Spleen (tissue), 11 donors: ENCODE results near the gene C1QL1. TPM values are rescaled to one million over a fixed set of nuclear protein-coding genes. Genes with fewer than 3 reads are reported as not detected.

Experiments used
- DNase-seq: peaks from one replicate; pipeline ENCODE4 v3.0.0-alpha.2; 2020
- H3K27ac ChIP-seq, 8 donors: fragments of 200-600 bp; sonication (generic) in 7 of 8; 1 replicate in 4 of 8; 2 replicates in 4 of 8; pipeline versions ENCODE4 v1.5.0 to v1.8.0; 2016 to 2021; ENCODE audit warnings: inconsistent platforms in 4 of 8, mild to moderate bottlenecking in 4 of 8, moderate library complexity in 1 of 8
- H3K27me3 ChIP-seq, 7 donors: fragments of 200-600 bp; sonication (generic) in 6 of 7; replicated peaks in 1 of 7; 1 replicate in 4 of 7; 2 replicates in 3 of 7; pipeline versions ENCODE4 v1.5.0 to v1.8.0; 2016 to 2021; ENCODE audit warnings: inconsistent platforms in 3 of 7, mild to moderate bottlenecking in 1 of 7
- H3K36me3 ChIP-seq, 6 donors: fragments of 200-600 bp; sonication (generic) in 5 of 6; 1 replicate in 4 of 6; 2 replicates in 2 of 6; pipeline versions ENCODE4 v1.5.0 to v1.8.0; 2016 to 2021; ENCODE audit warnings: inconsistent platforms in 2 of 6
- H3K4me1 ChIP-seq, 6 donors: fragments of 200-600 bp; sonication (generic) in 5 of 6; 1 replicate in 3 of 6; 2 replicates in 3 of 6; pipeline versions ENCODE4 v1.5.0 to v1.8.0; 2016 to 2021; ENCODE audit warnings: inconsistent platforms in 3 of 6
- H3K4me3 ChIP-seq, 8 donors: fragments of 200-600 bp; sonication (generic) in 7 of 8; 1 replicate in 4 of 8; 2 replicates in 4 of 8; pipeline versions ENCODE4 v1.5.0 to v1.8.0; 2016 to 2021; ENCODE audit warnings: inconsistent platforms in 4 of 8, mild to moderate bottlenecking in 4 of 8, moderate library complexity in 2 of 8
- H3K9me3 ChIP-seq, 8 donors: fragments of 200-600 bp; sonication (generic) in 7 of 8; 1 replicate in 4 of 8; 2 replicates in 4 of 8; pipeline versions ENCODE4 v1.5.0 to v1.8.0; 2016 to 2021; ENCODE audit warnings: inconsistent platforms in 4 of 8
- CTCF ChIP-seq, 11 experiments: fragments of 200-600 bp in 7 of 11; fragments of 450-650 bp in 4 of 11; sonication (generic) in 4 of 11; IDR thresholded peaks in 8 of 11; conservative IDR thresholded peaks in 3 of 11; 1 replicate in 7 of 11; 2 replicates in 4 of 11; pipeline versions ENCODE4 v1.4.0 to v1.8.0; 2016 to 2021; ENCODE audit warnings: antibody characterized with exemption in 11 of 11, inconsistent platforms in 4 of 11, mild to moderate bottlenecking in 1 of 11
- POLR2A ChIP-seq, 3 donors: fragments of 450-650 bp; IDR thresholded peaks; one replicate each; pipeline ENCODE4 v1.5.1; 2017; ENCODE audit warnings: antibody characterized with exemption in 3 of 3, mild to moderate bottlenecking in 1 of 3
- POLR2AphosphoS5 ChIP-seq, 3 donors: sonication (generic); formaldehyde crosslinking; IDR thresholded peaks; one replicate each; pipeline ENCODE4 v1.5.1; 2017; ENCODE audit warnings: antibody characterized with exemption in 3 of 3
- WGBS, 5 donors: extraction: QIAGEN DNeasy Blood & Tissue Kit in 3 of 5; methylation state at CpG; one replicate each; pipeline versions ENCODE4 v1.1.5 to v1.1.7; 2013 to 2018; 5-methylcytosine and 5-hydroxymethylcytosine counted together
- intact Hi-C: fragments of 100-400 bp; cut with DNase I; formaldehyde crosslinking; loops from one replicate; pipeline ENCODE4 v1.15.0; 2023; ENCODE audit warnings: low total_unique reads
- polyA plus RNA-seq, 3 donors: library from polyadenylated mRNA; stranded (reverse); fragments of 200-250 nt; gene quantifications; one replicate each; pipeline ENCODE4 v1.2.1, GENCODE V29; 2013
- total RNA-seq, 7 donors: library from RNA; depleted of rRNA in 3 of 7; stranded (reverse); fragments of >200 nt in 3 of 7; fragmentation: NEBNext Ultra II Directional in 4 of 7; extraction: Animal tissue kit (Norgen Biotek cat#: 25700) in 4 of 7; gene quantifications; one replicate each; pipeline versions ENCODE4 v1.1.0 to v1.2.1, GENCODE V29; 2016 to 2021
- donor health status: healthy with polysubstance abuse.
- donor health status: DM: no; HTN: no; CAD: no; lungs with moderate emphysema.
- donor health status: DM: no; HTN: no; CAD: no.
- donor health status: Bipolar disorder and iron deficiency.
- donor health status: healthy.
- donor health status: DM: no; HTN: no; CAD: no.
- donor health status: DM: yes; HTN: yes; CAD: no.

Gene C1QL1
- total and polyA plus RNA-seq, 10 donors: 0.20 to 0.38 TPM; not detected in 8

GRCh38 chr17:44977065-44977464 lies 9.0 kb upstream of the C1QL1 start:
- H3K4me3 ChIP-seq: no peak overlapping the region
- TF ChIP-seq CTCF (IDR thresholded peaks at IDR 0.05 in 8 of 11, conservative IDR thresholded peaks at IDR 0.05 in 3 of 11): no peak
- no peak for TF ChIP-seq POLR2AphosphoS5 (IDR thresholded peaks at IDR 0.05)
- no peak for TF ChIP-seq POLR2A (IDR thresholded peaks at IDR 0.05)
- H3K27me3 ChIP-seq: peaks cover 0 to 84% (median 6%) of the 10 kb centered on the region in 7 donors
- no peaks in the 10 kb centered on the region for H3K9me3 ChIP-seq
- H3K27ac ChIP-seq: no peak overlapping the region
- 60 to 85% (median 71%) methylated on average over 3 of the region's 3 CpGs for WGBS, 5 donors
- intact Hi-C loops: no loop called here
- no peak for DNase-seq
- no peaks in the 10 kb centered on the region for H3K36me3 ChIP-seq
- peaks cover 0 to 4% (median 0%) of the 10 kb centered on the region in 6 donors for H3K4me1 ChIP-seq

GRCh38 chr17:44976206-44976605 lies 8.1 kb upstream of the C1QL1 start:
- H3K4me1 ChIP-seq: peaks cover 0 to 4% (median 0%) of the 10 kb centered on the region in 6 donors
- WGBS, 5 donors: 51 to 65% (median 61%) methylated on average over 5 to 13 of the region's 13 CpGs
- TF ChIP-seq CTCF (IDR thresholded peaks at IDR 0.05 in 8 of 11, conservative IDR thresholded peaks at IDR 0.05 in 3 of 11) (no peak), POLR2A (IDR thresholded peaks at IDR 0.05) (no peak), POLR2AphosphoS5 (IDR thresholded peaks at IDR 0.05) (no peak)
- intact Hi-C loops: no loop called here
- no peak for DNase-seq
- peaks cover 0 to 93% (median 6%) of the 10 kb centered on the region in 7 donors for H3K27me3 ChIP-seq
- H3K4me3 ChIP-seq: no peak overlapping the region
- no peak overlapping the region for H3K27ac ChIP-seq
- no peaks in the 10 kb centered on the region for H3K36me3 ChIP-seq
- H3K9me3 ChIP-seq: no peaks in the 10 kb centered on the region

GRCh38 chr17:44972953-44973352 lies 4.8 kb upstream of the C1QL1 start:
- Histone ChIP-seq H3K27me3 (peaks cover 0 to 95% (median 29%) of the 10 kb centered on the region in 7 donors), H3K36me3 (no peaks in the 10 kb centered on the region), H3K4me3 (no peak overlapping the region), H3K27ac (no peak overlapping the region), H3K9me3 (no peaks in the 10 kb centered on the region), H3K4me1 (peaks cover 11 to 27% (median 23%) of the 10 kb centered on the region in 6 donors)
- DNase-seq: no peak
- no peak for TF ChIP-seq POLR2A (IDR thresholded peaks at IDR 0.05)
- no peak for TF ChIP-seq POLR2AphosphoS5 (IDR thresholded peaks at IDR 0.05)
- TF ChIP-seq CTCF (IDR thresholded peaks at IDR 0.05 in 8 of 11, conservative IDR thresholded peaks at IDR 0.05 in 3 of 11): no peak
- WGBS, 5 donors: 88 to 95% (median 92%) methylated on average over 6 of the region's 6 CpGs
- intact Hi-C loops: no loop called here

- Histone ChIP-seq H3K9me3 (no peaks in the 10 kb centered on the region), H3K27me3 (peaks cover 0 to 95% (median 39%) of the 10 kb centered on the region in 7 donors), H3K27ac (no peak overlapping the region), H3K36me3 (no peaks in the 10 kb centered on the region), H3K4me3 (no peak overlapping the region), H3K4me1 (peaks cover 17 to 34% (median 33%) of the 10 kb centered on the region in 6 donors)
- 63 to 73% (median 70%) methylated on average over 8 of the region's 8 CpGs for WGBS, 5 donors
- intact Hi-C loops: no loop called here
- no peak for DNase-seq
- TF ChIP-seq POLR2A (IDR thresholded peaks at IDR 0.05): no peak
- TF ChIP-seq POLR2AphosphoS5 (IDR thresholded peaks at IDR 0.05): no peak
- no peak for TF ChIP-seq CTCF (IDR thresholded peaks at IDR 0.05 in 8 of 11, conservative IDR thresholded peaks at IDR 0.05 in 3 of 11)
These were observed 3.8 kb upstream of the C1QL1 start for GRCh38 chr17:44971776-44972483.
